Measurements from ENCODE around the gene MSI2.
A peak's percentile ranks its signal among the peaks of the same experiment; 100 is the strongest.
"Not testable (repeated sequence)": the region's sequence is repeated elsewhere in the genome, so short reads cannot be mapped to it uniquely, and the experiment has no call there.

Gene MSI2

DNA sequence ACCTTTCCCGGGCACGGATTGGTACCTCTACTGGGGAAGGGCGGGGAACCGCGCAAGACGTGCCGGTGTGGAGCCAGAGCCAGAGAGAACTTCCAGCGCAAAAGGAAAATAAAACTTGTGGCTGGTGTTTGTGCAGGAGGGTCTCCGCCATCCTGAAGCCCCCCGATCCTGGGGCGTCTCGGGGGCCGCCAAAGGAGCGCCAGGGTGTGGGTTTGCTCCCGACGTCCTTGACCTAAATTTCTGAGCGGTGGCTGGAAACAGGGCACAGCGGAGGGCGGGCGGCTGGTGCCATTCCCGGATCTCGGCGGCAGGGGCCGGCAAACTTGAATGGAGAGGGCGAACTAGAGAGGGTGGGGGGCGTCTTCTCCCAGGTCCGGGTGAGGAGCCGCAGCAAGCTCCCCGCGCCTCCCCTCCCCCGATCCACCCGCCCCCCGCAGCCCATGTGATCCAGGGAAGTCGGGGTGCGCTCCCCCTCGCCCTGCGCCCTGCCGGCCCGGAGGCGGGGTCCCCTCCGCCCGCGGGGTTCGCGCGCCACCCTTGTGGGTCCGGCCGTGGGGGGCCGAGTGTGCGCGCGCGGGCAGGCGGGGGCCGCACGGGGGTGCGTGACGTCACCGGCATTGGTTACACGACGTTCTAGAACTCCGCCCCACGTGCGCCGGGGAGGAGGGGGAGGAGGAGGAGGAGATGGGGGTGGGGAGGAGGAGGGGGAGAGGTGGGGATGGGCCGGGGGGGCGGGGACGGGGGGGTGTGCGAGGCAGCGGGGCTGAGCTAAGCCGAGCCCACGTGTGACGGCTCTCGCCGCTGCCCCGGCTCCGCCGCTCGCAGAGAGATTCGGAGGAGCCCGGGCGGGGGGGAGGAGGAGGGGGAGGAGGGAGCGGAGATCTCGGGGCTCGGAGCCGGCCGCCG lies at the start of gene MSI2:
MSI2 (plus strand) TSS at position 748 of the 906 bp plus-strand sequence. CDS start 220 bp downstream, outside the sequence.
- DNase-seq (ENCODE audit: low read depth), result peak; percentile 70

DNA sequence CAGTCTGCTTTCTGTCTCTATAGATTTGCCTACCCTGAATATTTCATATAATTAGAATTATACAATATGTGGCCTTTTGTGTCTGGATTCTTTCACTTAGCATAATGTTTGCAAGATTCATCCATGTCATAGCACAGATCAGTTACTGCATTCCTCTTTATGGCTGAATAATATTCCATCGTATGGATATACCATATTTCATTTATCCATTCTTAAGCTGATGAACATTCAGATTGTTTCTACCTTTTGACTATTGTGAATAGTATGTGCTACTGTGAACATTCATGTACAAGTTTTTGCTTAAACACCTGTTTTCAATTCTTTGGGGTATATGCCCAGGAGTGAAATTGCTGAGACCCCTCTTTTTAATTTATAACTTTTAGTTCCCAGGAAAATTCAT lies 49.4 kb upstream of the MSI2 start:
- no peak for DNase-seq (ENCODE audit: low read depth)

DNA sequence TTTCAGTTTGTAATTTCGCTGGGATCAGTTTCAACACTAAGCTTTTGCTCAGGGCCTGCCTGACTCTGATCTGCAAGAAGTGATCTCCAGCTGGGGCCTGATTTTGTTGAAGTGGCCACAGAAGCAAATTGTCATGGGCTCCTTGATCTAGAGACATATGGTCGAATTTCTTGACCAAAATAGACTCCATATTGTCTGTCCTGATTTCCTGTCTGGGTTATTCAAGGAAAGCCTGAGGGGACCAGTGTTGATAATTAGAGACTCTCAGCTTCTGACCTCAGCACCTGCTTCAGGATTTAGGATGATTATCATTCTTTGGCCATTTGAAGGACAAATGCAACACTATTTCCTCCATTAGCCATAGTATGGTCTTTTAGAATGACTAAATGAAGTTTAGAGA lies 48.9 kb upstream of the MSI2 start:
- DNase-seq (ENCODE audit: low read depth), result no peak

DNA sequence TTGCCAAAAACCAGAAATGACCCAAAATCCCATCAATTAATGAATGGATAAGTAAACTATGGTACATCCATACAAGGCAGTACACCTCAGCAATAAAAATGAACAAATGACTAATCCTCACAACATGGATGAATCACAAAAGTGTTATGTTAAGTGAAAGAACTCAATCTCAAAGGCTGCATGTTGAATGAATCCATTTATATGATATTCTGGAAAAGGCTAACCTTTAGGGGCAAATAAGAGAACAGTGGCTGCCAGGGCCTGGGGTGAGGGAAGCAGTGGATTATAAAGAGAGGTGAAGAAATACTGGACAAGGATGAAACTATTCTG lies 46.1 kb upstream of the MSI2 start:
- DNase-seq (ENCODE audit: low read depth), result no peak

DNA sequence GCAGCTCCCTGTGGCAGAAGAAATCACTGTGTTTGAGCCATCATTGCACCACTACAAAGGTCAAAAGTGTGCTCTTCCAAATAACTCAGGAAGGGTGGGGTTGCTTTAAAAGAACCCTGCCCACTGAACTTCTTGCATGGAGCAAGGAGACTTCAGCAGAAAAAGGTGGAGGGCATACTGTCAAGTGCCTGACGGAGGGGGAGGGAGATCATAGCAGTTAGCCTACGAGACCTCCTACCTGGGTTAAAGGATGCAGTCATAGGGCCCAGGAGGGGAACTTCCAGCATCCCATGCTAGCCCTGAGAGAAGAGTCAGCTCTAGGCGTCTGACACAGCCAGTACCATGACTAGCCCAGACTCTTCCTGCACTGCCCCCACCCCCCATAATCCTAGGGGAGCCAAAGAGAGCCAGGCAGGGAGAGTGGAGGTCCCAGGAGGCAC lies 45.3 kb upstream of the MSI2 start:
- DNase-seq (ENCODE audit: low read depth), result no peak

DNA sequence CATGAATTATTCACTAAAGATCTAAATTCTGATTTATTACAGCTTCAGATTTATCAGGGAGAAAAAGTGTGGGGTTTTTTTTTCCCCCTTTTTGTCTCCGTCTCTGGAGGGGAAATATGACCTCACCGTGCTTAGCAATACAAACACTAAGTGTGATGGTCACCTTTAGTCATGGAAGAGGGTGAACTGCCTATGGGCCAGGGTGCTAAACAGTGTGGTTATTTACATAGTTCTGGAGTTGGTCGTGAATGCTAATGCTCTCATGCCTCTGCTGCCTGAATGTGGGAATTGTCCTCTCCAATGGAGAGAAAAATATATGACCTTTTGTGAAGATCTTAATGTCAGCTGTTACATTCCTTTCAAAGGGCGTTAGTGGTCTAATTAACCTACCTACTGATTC lies 44.8 kb upstream of the MSI2 start:
- DNase-seq (ENCODE audit: low read depth), result no peak

DNA sequence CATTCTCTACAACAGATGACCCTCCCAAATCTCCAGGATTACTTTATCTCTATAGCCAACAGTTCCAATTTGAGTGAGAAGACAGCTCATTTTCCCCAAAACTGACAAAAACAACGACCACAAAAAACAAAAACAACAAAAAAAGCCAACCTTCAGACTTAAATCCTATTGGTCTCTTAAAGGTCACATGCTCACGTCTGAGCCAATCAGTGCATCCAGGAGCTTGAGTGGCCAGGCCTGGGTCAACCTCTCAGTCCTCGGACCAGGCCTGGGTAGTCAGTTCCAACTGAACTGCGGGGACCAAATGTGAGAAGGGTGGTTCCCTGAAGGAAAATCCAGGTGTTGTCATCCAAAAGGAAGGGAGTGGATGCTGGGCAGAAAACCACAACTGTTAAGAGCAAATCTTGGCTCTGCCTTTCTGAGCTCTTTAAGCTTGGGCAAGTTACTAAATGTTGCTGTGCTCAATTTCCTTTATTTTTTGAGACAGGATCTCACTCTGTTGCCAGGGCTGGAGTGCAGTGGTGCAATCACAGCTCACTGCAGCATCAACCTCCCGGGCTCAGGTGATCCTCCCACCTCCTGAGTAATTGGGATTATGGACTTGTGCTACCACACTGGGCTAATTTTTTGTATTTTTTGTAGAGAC lies 43.0 kb upstream of the MSI2 start:
- DNase-seq (ENCODE audit: low read depth), result no peak

DNA sequence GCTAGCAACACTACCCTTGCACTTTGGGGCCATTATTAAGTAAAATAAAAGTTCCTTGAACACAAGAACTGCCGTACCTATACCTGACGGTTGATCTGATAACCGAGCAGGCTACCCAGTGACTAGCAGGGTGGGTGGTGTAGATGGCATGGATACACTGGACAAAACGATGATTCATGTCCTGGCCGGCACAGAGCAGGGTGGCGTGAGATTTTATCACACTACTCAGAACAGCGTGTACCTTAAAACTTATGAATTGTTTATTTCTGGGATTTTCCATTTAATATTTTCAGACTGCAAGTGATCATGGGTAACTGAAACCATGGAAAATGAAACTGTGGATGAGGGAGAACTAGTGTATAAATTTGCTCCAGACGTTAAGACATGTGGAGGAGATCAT lies 41.0 kb upstream of the MSI2 start:
- DNase-seq (ENCODE audit: low read depth), result peak; percentile 39

DNA sequence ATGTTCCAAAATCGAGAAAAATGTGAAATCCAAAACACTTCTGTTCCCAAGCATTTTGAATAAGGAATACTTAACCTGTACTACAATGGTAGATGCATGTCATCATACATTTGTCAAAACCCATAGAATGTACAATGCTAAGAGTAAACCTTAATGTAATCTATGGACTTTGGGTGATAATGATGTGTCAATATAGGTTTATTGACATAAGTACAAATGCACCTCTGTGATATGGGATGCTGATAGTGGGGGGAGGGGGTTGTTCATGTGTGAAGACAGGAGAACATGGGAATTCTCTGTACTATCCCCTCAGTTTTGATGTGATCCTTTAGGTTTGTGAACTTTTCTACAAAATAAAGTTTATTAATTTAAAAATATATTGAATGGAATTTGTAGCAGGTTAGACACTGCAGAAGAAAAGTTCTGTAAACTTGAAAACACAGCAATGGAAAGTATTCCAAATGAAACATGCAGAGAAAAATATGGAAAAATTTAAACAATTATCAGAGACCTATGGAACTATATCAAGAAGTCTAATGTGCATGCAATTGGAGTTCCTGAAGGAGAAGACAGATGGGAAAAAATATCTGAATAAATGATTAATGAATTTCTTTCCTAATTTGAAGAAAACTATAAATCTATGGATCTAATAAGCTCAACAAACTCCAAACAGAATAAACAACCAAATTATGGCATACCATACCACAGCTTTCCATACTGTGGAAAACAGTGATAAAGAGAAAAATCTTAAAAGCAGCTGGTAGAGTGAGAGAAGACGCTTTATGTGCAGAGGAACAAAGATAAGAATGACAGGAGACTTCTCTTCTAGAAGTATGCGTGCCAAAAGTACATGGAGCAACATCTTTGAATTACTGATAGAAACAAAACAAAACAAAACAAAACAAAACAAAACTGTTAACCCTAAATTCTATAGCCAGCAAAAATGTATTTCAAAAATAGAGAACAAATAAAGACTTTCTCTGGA lies 34.7 kb upstream of the MSI2 start:
- DNase-seq (ENCODE audit: low read depth), result no peak

DNA sequence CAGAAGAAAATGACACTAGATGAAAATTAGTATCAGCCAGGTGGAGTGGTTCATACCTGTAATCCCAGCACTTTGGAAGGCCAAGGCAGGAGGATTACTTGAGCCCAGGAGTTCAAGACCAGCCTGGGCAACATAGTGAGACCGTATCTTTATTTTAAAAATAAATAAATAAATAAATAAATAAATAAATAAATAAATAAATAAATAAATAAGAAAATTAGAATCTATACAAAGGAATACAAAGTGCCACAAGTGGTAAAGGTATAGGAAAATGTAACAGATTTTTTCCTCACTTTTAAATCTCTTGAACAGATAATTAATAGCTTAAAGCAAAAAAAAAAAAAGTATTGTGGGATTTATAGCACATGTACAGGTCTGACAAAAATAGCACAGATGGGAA lies 33.9 kb upstream of the MSI2 start:
- not testable (repeated sequence) for DNase-seq (ENCODE audit: low read depth)

DNA sequence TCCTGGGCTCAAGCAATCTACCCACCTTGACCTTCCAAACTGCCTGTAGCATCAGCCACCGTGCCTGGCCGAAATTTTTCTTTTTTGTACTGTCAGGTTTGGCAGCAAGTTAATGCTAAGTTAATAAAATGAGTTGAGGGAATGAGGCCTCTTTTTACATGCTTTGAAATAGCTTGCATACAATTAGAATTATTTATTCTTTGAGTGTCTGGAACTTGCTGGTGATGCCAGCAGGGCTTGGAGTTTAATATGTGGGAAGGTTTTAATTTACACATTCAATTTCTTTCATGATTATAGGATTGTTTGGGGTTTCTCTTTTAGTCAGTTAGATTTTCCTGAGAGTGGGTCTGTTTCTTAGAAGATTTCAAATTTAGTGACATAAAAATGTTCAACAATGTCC lies 31.2 kb upstream of the MSI2 start:
- no peak for DNase-seq (ENCODE audit: low read depth)

DNA sequence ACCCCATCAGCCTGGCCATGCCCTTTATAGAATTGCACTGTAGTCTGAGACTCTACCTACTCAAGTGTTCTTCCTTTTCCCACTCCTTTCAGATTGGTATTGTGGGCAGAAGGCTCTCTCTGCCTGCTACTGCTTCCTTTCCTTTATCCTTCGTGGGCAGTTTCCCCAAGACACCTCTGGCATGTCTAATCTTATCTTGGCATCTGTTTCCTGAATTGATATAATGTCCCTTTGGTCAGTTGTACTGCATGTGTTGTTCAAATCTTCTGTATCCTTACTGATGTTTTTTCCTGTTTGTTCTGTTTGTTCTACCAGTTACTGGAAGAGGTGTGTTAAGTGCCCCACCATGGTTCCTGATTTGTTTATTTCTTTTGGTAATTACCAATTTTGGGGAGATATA lies 29.5 kb upstream of the MSI2 start:
- DNase-seq (ENCODE audit: low read depth), result no peak

DNA sequence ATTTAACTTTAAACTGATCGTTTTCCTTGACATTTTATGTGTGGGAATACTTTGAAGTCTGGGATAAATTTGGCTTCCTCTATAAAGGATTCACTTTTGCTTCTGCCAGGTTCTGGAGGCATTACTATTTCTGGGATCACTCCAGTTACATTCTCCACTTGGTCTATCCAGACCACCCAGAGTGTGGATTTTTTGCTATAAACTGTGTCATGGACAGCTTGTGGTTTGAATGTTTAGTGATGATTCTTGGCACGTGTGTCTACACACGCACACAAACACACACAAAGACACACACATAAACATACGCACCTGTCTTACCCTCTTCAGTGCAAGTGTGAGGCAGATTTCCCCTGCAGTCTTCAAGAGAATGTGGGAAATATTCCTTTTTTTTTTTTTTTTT lies 27.4 kb upstream of the MSI2 start:
- no peak for DNase-seq (ENCODE audit: low read depth)

DNA sequence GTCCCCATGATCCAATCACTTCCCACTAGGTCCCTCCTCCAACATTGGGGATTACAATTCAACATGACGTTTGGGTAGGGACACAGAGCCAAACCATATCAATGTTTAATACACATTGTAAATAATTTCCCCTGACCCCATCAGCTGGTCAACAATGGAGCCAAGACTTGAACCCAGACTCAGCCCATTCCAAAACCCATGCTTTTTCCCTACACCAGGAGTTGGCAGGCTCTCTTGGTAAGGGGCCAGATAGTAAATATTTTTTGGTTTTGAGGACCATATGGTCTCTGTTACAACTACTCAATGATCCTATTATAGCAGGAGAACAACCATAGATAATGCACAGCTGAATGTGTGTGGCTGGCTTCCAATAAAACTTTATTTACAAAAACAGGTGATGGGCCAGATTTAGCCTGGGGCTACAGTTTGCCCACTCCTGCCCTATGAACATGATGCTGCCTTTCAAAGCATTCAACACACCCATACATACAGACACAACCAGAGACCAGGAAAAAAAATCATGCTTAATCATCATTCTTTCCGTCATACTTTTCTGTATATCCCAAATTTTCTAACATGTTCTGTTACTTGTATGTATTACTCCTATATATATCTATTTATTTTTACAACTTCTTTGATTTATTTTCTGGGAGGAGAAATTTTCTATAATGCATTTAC lies 22.1 kb upstream of the MSI2 start:
- DNase-seq (ENCODE audit: low read depth), result no peak

DNA sequence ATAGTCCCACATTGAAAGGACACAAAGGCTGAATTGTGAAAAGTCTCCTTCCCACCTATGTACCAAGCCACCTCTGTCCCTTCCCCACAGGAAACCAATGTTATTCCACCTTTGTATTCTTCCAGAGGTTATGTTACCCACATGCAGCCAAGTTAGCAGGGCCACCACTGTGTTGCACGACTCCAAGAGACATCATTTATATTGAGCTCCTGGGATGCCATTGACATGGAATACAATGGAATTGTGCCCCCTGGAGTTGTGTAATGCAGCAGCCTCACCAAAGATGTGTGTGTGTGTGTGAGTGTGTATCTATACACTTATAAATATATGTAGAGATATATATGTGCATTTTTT lies 21.6 kb upstream of the MSI2 start:
- no peak for DNase-seq (ENCODE audit: low read depth)

DNA sequence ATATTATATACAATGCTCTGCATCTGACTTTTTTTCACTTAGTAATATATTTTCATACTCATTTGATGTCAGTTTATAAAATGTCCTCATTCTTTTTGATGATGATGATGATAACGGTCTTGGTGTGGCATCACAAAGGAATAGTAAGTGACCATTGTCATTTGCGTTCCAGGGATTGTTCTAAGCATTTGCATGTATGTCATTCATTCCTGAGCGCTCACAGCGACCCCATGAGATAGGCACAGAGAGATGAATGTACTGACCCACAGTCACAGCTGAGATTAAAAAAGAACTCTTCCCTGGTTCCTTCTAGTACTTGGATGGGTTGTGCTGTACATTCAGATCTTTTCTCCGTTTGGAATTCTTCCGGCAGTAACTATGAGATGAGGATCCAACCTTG lies 21.2 kb upstream of the MSI2 start:
- no peak for DNase-seq (ENCODE audit: low read depth)

DNA sequence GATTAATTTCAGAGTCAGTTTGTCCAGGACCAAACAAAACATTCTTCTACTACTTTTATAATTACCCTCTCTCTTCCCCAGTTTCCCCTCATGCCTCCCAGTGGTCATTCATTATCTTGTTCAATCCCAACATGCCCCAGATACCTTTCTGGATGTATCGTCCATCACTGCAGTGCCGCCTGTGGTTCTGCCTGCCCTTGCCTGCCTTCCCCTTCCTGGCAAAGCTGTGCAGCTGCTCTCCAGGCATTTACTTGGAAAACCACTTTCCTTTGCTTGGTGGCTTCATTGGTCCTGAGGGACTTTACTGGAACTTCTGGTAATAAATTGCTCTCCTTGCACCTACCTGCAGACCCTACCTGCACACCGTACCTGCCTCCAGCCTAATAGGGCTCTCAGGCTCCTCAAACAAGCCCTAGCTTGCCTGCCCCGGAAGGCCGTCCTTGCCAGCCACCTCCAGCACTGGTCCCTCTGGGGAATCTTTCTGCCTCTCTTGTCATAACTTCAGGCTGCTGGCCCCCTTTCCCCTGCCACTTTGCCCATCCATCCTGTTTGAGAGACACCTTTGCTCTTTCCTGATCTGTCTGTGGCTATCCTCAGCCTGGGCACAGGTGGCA lies 19.5 kb upstream of the MSI2 start:
- DNase-seq (ENCODE audit: low read depth), result no peak

DNA sequence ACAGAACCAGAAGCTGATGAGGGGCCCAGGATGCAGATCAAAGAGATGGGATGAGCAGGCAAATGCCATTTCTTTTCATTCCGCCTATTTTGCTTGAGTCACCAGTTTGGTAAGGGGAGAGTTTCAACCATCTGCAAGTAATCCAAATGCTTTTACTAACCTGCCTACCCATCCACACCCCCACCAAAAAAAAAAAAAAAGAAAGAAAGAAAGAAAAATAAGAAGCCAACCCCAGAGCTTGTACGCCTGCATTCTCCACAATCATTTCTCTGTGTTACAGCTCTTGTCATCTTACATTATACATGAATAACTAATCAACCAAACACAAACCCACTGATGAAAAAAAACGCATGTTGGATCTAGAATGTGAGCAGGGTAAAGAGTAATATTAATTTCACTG lies 15.7 kb upstream of the MSI2 start:
- DNase-seq (ENCODE audit: low read depth), result no peak

DNA sequence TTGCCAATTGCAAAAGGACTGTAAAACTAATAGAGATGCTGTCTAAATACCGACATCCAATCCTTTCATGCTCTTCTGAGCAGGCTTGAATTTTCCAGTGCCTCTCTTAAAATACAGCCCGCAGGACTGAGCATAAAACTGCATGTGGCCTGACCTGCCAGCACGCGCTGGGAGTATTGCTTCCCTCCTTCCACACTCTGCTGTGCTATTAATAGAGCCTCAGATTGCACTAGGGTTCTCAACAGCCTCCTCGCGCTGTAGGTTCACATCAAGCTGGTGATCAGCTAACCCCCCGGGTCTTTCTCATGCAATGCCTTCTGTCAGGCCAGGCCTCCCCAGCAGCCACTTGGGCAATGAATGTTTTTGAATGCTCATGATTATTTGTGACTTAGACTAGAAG lies 14.2 kb upstream of the MSI2 start:
- no peak for DNase-seq (ENCODE audit: low read depth)

DNA sequence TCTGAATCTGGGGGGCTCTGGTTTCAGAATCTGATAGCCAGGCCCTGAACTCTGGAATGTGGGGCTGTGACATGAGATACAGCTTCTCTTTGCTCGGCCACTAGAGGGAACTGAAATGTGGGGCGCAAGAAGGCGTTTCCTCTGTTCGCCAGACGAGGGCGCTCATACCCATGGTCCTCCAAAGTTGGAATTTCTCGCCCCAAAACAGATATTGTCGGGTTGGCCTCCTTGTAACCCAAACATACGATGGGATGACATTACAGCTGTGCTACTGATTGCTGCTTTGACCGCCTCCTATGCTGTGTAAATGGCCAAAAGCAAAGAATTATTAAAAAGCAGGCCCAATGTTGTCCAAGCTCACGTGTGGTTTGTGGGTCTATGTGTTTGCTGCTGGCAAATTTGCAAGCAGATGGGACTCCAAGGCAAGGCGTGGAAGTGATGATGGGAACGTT lies 13.1 kb upstream of the MSI2 start:
- DNase-seq (ENCODE audit: low read depth), result peak; percentile 33

DNA sequence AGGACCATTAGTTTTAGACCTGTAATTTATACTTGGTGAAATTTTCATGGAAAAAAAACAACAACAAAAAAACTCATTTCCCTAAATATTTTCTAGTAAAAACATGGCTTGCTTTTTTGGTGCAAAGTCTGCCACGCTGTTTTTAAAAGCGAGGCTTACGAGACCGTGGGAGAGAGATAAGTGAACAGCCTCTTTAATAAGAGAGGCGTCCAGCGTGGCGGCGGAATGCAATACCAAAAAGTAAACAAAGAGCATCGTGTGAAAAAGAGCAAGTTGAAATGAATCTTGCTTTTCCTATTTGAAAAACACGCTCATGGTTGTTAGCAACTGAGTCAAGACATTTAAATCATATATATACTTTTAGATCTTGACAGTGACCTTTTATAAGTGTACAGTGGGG lies 10.5 kb upstream of the MSI2 start:
- no peak for DNase-seq (ENCODE audit: low read depth)

DNA sequence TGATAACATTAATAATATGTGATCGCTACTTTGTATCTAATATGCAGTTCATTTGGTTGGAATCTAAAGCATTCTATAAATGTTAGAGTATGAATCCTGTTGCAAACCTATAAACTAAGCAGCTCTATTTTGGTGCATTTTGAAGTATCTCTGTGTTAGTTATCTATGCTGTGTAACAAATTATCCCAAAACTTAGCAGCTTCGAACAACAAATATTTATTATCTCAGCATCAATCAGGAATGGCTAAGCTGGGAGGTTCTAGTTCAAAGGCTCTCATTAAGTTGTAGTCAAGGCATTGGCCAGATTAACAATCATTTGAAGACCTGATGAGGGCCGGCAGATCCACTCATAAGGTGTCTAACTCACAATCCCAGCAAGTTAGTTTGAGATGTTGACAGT lies 10.1 kb upstream of the MSI2 start:
- no peak for DNase-seq (ENCODE audit: low read depth)
